ENCODE results near the gene LINGO4.

GRCh38 chr1:151790940-151791651, 14.1 kb downstream of the LINGO4 start:
- TF ChIP-seq, protein P1, sequence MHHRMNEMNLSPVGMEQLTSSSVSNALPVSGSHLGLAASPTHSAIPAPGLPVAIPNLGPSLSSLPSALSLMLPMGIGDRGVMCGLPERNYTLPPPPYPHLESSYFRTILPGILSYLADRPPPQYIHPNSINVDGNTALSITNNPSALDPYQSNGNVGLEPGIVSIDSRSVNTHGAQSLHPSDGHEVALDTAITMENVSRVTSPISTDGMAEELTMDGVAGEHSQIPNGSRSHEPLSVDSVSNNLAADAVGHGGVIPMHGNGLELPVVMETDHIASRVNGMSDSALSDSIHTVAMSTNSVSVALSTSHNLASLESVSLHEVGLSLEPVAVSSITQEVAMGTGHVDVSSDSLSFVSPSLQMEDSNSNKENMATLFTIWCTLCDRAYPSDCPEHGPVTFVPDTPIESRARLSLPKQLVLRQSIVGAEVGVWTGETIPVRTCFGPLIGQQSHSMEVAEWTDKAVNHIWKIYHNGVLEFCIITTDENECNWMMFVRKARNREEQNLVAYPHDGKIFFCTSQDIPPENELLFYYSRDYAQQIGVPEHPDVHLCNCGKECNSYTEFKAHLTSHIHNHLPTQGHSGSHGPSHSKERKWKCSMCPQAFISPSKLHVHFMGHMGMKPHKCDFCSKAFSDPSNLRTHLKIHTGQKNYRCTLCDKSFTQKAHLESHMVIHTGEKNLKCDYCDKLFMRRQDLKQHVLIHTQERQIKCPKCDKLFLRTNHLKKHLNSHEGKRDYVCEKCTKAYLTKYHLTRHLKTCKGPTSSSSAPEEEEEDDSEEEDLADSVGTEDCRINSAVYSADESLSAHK (tag by site-specific recombination; IDR thresholded peaks at IDR 0.05) = no peak
- no peak for TF ChIP-seq HOXA7 (CRISPR knock-in tag; IDR thresholded peaks at IDR 0.05; ENCODE audit: borderline replicate concordance)
- TF ChIP-seq, protein P2, sequence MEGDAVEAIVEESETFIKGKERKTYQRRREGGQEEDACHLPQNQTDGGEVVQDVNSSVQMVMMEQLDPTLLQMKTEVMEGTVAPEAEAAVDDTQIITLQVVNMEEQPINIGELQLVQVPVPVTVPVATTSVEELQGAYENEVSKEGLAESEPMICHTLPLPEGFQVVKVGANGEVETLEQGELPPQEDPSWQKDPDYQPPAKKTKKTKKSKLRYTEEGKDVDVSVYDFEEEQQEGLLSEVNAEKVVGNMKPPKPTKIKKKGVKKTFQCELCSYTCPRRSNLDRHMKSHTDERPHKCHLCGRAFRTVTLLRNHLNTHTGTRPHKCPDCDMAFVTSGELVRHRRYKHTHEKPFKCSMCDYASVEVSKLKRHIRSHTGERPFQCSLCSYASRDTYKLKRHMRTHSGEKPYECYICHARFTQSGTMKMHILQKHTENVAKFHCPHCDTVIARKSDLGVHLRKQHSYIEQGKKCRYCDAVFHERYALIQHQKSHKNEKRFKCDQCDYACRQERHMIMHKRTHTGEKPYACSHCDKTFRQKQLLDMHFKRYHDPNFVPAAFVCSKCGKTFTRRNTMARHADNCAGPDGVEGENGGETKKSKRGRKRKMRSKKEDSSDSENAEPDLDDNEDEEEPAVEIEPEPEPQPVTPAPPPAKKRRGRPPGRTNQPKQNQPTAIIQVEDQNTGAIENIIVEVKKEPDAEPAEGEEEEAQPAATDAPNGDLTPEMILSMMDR (tag by site-specific recombination; IDR thresholded peaks at IDR 0.05) = 0 out of 2 replicates have a peak, but pooled peaks have one; percentile 5
- TF ChIP-seq, protein P3, sequence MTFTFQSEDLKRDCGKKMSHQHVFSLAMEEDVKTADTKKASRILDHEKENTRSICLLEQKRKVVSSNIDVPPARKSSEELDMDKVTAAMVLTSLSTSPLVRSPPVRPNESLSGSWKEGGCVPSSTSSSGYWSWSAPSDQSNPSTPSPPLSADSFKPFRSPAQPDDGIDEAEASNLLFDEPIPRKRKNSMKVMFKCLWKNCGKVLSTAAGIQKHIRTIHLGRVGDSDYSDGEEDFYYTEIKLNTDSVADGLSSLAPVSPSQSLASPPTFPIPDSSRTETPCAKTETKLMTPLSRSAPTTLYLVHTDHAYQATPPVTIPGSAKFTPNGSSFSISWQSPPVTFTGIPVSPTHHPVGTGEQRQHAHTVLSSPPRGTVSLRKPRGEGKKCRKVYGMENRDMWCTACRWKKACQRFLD (tag by site-specific recombination; IDR thresholded peaks at IDR 0.05) = no peak
- no peak for TF ChIP-seq ZNF423 (tag by site-specific recombination; IDR thresholded peaks at IDR 0.05)
- TF ChIP-seq TCF7L2 (IDR thresholded peaks at IDR 0.05; ENCODE audit: borderline replicate concordance, low read depth, low read length) = no peak
- TF ChIP-seq ZNF843 (tag by site-specific recombination; IDR thresholded peaks at IDR 0.05) = no peak
- TF ChIP-seq REST (tag by site-specific recombination; IDR thresholded peaks at IDR 0.05) = no peak
- TF ChIP-seq, protein P4, sequence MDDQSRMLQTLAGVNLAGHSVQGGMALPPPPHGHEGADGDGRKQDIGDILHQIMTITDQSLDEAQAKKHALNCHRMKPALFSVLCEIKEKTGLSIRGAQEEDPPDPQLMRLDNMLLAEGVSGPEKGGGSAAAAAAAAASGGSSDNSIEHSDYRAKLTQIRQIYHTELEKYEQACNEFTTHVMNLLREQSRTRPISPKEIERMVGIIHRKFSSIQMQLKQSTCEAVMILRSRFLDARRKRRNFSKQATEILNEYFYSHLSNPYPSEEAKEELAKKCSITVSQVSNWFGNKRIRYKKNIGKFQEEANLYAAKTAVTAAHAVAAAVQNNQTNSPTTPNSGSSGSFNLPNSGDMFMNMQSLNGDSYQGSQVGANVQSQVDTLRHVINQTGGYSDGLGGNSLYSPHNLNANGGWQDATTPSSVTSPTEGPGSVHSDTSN (CRISPR knock-in tag; IDR thresholded peaks at IDR 0.05) = no peak

Measured in HEK293 (cell line).